Thyroid gland (tissue), 4 donors: ENCODE measurements around the gene RASGRF1.

Experiments used
- CTCF ChIP-seq, 6 experiments: fragments of 200-600 bp in 3 of 6; fragments of 450-650 bp in 3 of 6; sonication (generic) in 3 of 6; IDR thresholded peaks; one replicate each; pipeline ENCODE4 v1.5.1; 2016 to 2019; ENCODE audit warnings: antibody characterized with exemption in 6 of 6, mild to moderate bottlenecking in 2 of 6, inconsistent platforms in 1 of 6, moderate library complexity in 1 of 6
- POLR2A ChIP-seq, 2 donors: fragments of 450-650 bp; IDR thresholded peaks; one replicate each; pipeline ENCODE4 v1.6.1; 2017; ENCODE audit warnings: antibody characterized with exemption in 2 of 2, mild to moderate bottlenecking in 2 of 2, moderate library complexity in 1 of 2

GRCh38 chr15:79066391-79067071, 24.0 kb downstream of the RASGRF1 start:
- TF ChIP-seq CTCF (IDR thresholded peaks at IDR 0.05) (no peak), POLR2A (IDR thresholded peaks at IDR 0.05) (no peak)
